Naive thymus-derived CD8-positive, alpha-beta T cell (primary cell): ENCODE results near the gene XYLT1. TPM values are rescaled to one million over a fixed set of nuclear protein-coding genes. Genes with fewer than 3 reads are reported as not detected.
A peak's percentile ranks its signal among the peaks of the same experiment; 100 is the strongest.

ENCODE experiments used
- ATAC-seq, 2 donors: fragments of 150-1000 bp; cut with Tn5 transposase in 1 of 2; sonication (Bioruptor Pico), chemical (Tn5 transposase) in 1 of 2; 1 replicate in 1 of 2; 2 replicates in 1 of 2; pipeline ENCODE4 v1.10.0; 2021; ENCODE audit warnings: mild to moderate bottlenecking in 2 of 2, moderate library complexity in 2 of 2
- POLR2A ChIA-PET: fragments of 350-600 bp; sonication (Branson Sonifier 250); formaldehyde crosslinking; loops from one replicate; lab custom pipeline; 2021; ENCODE audit warnings: antibody characterized with exemption; lab: Charles Lee
- DNase-seq, 10 donors: peaks; one replicate each; pipeline versions ENCODE4 v3.0.0 to v3.0.0-alpha.2; 2020 to 2022
- H3K27ac Mint-ChIP-seq, 10 donors: one replicate each; pipeline ENCODE4 v1.8.0; 2020 to 2022; ENCODE audit warnings: mild to moderate bottlenecking in 10 of 10, mixed read lengths in 10 of 10, moderate library complexity in 4 of 10, inconsistent platforms in 1 of 10
- H3K27me3 Mint-ChIP-seq, 5 donors: one replicate each; pipeline ENCODE4 v1.8.0; 2021 to 2022; ENCODE audit warnings: mixed read lengths in 5 of 5
- H3K36me3 Mint-ChIP-seq, 3 donors: one replicate each; pipeline ENCODE4 v1.8.0; 2020 to 2022; ENCODE audit warnings: mixed read lengths in 3 of 3, mild to moderate bottlenecking in 2 of 3, inconsistent platforms in 1 of 3
- H3K4me1 Mint-ChIP-seq, 4 donors: one replicate each; pipeline ENCODE4 v1.8.0; 2021 to 2022; ENCODE audit warnings: mixed read lengths in 4 of 4
- H3K4me3 Mint-ChIP-seq, 10 donors: one replicate each; pipeline ENCODE4 v1.8.0; 2020 to 2022; ENCODE audit warnings: mild to moderate bottlenecking in 10 of 10, mixed read lengths in 10 of 10, moderate library complexity in 6 of 10, inconsistent platforms in 1 of 10
- H3K9me3 Mint-ChIP-seq, 9 donors: one replicate each; pipeline ENCODE4 v1.8.0; 2020 to 2022; ENCODE audit warnings: mixed read lengths in 9 of 9, mild to moderate bottlenecking in 3 of 9, inconsistent platforms in 1 of 9, moderate library complexity in 1 of 9
- polyA plus RNA-seq, 3 donors: library from polyadenylated mRNA; unstranded; fragments of 300-500 nt; fragmentation: Illumina TruSeq; gene quantifications; one replicate each; pipeline ENCODE4 v1.2.3, GENCODE V29; 2021
- total RNA-seq, 8 experiments: library from RNA in 2 of 8; stranded (reverse) in 2 of 8; gene quantifications; one replicate each; pipeline ENCODE4 v1.2.3 and lab custom pipeline; 2021 to 2026

XYLT1 gene
- total and polyA plus RNA-seq, 5 experiments from 2014 or later, result 0.44 to 50.7 (median 1.4) TPM

DNA sequence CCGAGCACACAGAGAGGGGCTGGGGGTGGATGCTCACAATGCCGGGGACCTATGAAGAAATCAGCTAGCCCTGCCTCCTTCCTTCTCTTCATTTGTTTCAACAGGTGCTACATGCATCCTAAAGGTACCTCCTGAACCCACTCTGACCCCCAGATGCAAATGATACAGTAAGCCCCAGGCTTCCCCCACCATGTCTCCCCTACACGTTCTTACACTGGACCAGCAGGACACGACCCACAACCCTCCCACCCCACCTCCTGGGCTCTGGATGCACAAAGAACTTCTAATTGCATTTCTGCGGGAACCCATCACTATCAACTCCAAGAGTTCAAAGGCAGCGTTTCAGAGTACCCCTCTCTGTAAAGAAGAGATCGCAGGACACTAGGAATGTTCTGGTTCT lies 2.1 kb downstream of the XYLT1 start:
- POLR2A ChIA-PET, result interaction anchor here (0.9 to 5.3 kb wide), 6 partner anchors 19 to 263 kb away, joined by 3 to 40 read pairs (median 3); no protein-coding TSS in a partner anchor
- H3K27ac Mint-ChIP-seq, result peak overlapping the region in 7 of 10 donors; percentile 57 to 98 (median 95)
- ATAC-seq (no peak), DNase-seq (no peak)
- peak overlapping the region; percentile 84 to 99 (median 95) for H3K4me3 Mint-ChIP-seq
- no peaks in the 10 kb centered on the region for H3K27me3 Mint-ChIP-seq
- H3K4me1 Mint-ChIP-seq, result peaks cover 38 to 66% (median 47%) of the 10 kb centered on the region in 4 donors
- no peaks in the 10 kb centered on the region for H3K9me3 Mint-ChIP-seq
- peaks cover 0 to 23% (median 5%) of the 10 kb centered on the region in 3 donors for H3K36me3 Mint-ChIP-seq

- ATAC-seq, result no peak
- POLR2A ChIA-PET, result interaction anchor here (0.9 to 5.3 kb wide), 6 partner anchors 18 to 263 kb away, joined by 3 to 40 read pairs (median 3); no protein-coding TSS in a partner anchor
These were observed 2.7 kb downstream of the XYLT1 start for GRCh38 chr16:17467923-17468540.

DNA sequence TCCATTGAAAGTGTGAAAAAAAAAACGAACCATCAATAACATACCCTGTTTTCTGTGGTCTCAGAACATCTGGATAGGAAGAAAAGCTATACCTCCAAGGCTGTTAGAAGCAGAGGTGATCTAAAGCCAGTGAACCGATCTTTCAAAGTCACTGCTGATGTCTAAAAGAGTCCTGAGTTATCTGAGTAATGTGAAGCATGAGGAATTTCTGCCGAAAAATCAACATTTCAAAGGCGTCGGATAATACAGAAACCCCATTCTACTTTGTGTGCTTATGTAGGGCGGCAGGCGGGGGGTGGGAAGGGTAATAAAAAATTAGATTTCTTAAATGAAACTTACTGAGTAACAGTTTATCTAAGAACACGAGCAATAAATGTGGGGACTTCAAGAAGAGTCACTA lies 3.9 kb downstream of the XYLT1 start:
- H3K27ac Mint-ChIP-seq, result peak overlapping the region in 1 of 10 donors; percentile 41
- H3K36me3 Mint-ChIP-seq, result peaks cover 0 to 25% (median 5%) of the 10 kb centered on the region in 3 donors
- POLR2A ChIA-PET, result interaction anchor here (5.3 kb wide), 1 partner anchor 98 kb away, joined by 40 read pairs; no protein-coding TSS in a partner anchor

More at GRCh38 chr16:17467923-17468540, 2.7 kb downstream of the XYLT1 start:
- Mint-ChIP-seq H3K27me3 (no peaks in the 10 kb centered on the region), H3K4me1 (peaks cover 38 to 68% (median 51%) of the 10 kb centered on the region in 4 donors), H3K36me3 (peaks cover 0 to 23% (median 5%) of the 10 kb centered on the region in 3 donors), H3K9me3 (no peaks in the 10 kb centered on the region), H3K27ac (peak overlapping the region in 8 of 10 donors; percentile 32 to 90 (median 62)), H3K4me3 (peak overlapping the region; percentile 76 to 99 (median 92))
- DNase-seq, result peak in 5 of 10 donors; percentile 27 to 40 (median 35)

DNA sequence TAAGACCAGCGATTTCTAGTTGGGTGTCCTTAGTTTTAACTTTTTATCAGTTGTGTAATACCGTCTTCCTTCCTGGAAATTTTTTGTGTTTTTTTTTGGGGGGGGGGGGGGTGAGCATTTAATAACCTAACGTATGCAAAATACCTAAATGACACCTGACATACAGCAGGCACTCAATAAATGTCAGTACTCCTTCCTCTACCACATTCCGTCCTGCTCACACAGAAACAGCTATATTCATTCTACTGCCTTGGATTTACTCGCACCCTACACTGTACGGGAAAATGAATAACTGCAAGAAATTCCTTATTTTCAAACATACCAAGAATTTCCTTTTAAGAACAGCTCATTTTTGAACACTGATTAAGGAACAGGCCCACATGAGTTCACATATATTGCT lies 5.3 kb downstream of the XYLT1 start:
- DNase-seq (no peak), ATAC-seq (no peak)
- Mint-ChIP-seq H3K9me3 (no peaks in the 10 kb centered on the region), H3K27me3 (no peaks in the 10 kb centered on the region), H3K4me3 (no peak overlapping the region), H3K4me1 (peaks cover 49 to 83% (median 73%) of the 10 kb centered on the region in 4 donors), H3K27ac (peak overlapping the region in 1 of 10 donors; percentile 41), H3K36me3 (peaks cover 0 to 31% (median 8%) of the 10 kb centered on the region in 3 donors)
- POLR2A ChIA-PET, result interaction anchor here (0.8 kb wide), 1 partner anchor 94 kb away, joined by 6 read pairs; no protein-coding TSS in a partner anchor

More for the DNA sequence above, 3.9 kb downstream of the XYLT1 start:
- no peak for ATAC-seq
- H3K27me3 Mint-ChIP-seq, result no peaks in the 10 kb centered on the region
- no peak for DNase-seq
- H3K4me1 Mint-ChIP-seq, result peaks cover 41 to 75% (median 62%) of the 10 kb centered on the region in 4 donors
- no peaks in the 10 kb centered on the region for H3K9me3 Mint-ChIP-seq
- H3K4me3 Mint-ChIP-seq, result peak overlapping the region in 7 of 10 donors; percentile 6 to 97 (median 84)

GRCh38 chr16:17463335-17463734 lies 7.4 kb downstream of the XYLT1 start:
- H3K27me3 Mint-ChIP-seq, result no peaks in the 10 kb centered on the region

DNA sequence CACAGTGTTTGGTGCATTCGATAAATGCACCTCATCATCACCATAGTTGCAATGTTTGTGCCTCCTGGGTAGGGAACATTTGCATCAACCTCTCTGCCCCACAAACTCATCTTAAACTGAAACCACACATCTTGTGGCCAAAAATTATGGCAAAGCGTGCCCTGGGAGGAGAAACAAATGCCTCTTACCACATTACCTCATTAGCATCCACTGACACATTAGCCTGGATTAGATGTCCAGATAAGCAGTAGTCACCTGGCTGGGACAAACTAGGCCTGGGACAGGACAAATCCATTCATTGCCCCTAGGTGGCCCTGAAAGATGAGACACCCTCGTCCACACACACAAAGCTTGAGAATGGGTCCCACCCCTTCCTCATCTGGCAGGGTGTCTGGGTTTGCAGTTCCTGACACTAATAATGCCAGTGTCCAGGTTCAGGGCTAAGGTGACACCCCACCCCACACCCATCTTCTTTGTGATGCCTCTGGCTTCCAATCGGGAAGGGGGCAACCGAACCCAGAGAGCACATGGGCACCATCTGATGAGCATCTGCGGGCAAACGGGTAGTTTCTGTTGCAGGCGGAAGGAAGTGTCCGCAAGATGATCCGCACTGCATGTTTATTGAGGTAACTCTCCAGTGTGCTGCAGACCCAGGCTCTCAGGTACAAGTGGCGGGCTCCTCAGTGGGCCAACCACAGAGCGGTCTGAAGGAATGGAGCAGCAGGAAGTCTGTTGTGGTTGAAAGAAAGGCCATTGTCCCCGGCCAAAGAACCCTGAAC lies 8.6 kb downstream of the XYLT1 start:
- ATAC-seq (peak; percentile 24 to 29), DNase-seq (no peak)
- Mint-ChIP-seq H3K9me3 (no peaks in the 10 kb centered on the region), H3K27ac (peak overlapping the region in 3 of 10 donors; percentile 39 to 70 (median 41)), H3K4me3 (peak overlapping the region in 2 of 10 donors; percentile 12 to 37), H3K36me3 (peaks cover 0 to 38% (median 10%) of the 10 kb centered on the region in 3 donors), H3K27me3 (no peaks in the 10 kb centered on the region), H3K4me1 (peaks cover 28 to 72% (median 55%) of the 10 kb centered on the region in 4 donors)
- POLR2A ChIA-PET, result interaction anchor here (0.6 to 1.4 kb wide), 2 partner anchors 20 to 239 kb away, joined by 3 to 4 read pairs; no protein-coding TSS in a partner anchor

More at GRCh38 chr16:17463335-17463734, 7.4 kb downstream of the XYLT1 start:
- Mint-ChIP-seq H3K36me3 (peaks cover 0 to 34% (median 10%) of the 10 kb centered on the region in 3 donors), H3K4me3 (peak overlapping the region in 2 of 10 donors; percentile 34 to 36), H3K9me3 (no peaks in the 10 kb centered on the region), H3K4me1 (peaks cover 36 to 79% (median 61%) of the 10 kb centered on the region in 4 donors), H3K27ac (peak overlapping the region in 2 of 10 donors; percentile 11 to 17)
- POLR2A ChIA-PET, result interaction anchor here (1.4 kb wide), 1 partner anchor 21 kb away, joined by 3 read pairs; no protein-coding TSS in a partner anchor
- DNase-seq, result no peak
- peak in 1 of 2 donors; percentile 33 for ATAC-seq

DNA sequence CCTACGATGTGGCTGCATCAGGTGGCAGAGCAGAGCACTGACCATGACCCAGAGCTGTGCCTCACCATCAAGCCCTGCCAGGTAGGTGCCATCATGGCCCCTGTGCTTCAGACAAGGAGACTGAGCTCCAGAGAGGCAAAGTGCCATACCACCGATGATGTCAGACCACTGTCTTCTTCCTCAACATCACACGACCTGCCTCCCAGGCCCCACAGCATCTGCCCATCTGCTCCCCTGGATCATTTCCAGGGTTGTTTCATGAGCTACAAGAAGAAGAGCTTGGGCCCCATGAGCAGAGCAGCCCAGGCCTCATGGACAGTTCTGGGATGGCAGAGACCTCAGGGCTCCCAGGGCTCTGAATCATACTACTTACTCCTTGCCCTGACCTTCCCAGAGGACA lies 9.9 kb downstream of the XYLT1 start:
- DNase-seq (no peak), ATAC-seq (no peak)
- Mint-ChIP-seq H3K4me1 (peaks cover 19 to 61% (median 44%) of the 10 kb centered on the region in 4 donors), H3K36me3 (peaks cover 0 to 28% (median 5%) of the 10 kb centered on the region in 3 donors), H3K27me3 (no peaks in the 10 kb centered on the region), H3K4me3 (no peak overlapping the region), H3K9me3 (no peaks in the 10 kb centered on the region), H3K27ac (peak overlapping the region in 3 of 10 donors; percentile 4 to 67 (median 26))
- POLR2A ChIA-PET, result interaction anchor here (0.6 kb wide), 1 partner anchor 59 kb away, joined by 3 read pairs; no protein-coding TSS in a partner anchor

- H3K36me3 Mint-ChIP-seq, result peaks cover 0 to 24% (median 8%) of the 10 kb centered on the region in 3 donors
These were observed 10.7 kb downstream of the XYLT1 start for GRCh38 chr16:17459903-17460521.

DNA sequence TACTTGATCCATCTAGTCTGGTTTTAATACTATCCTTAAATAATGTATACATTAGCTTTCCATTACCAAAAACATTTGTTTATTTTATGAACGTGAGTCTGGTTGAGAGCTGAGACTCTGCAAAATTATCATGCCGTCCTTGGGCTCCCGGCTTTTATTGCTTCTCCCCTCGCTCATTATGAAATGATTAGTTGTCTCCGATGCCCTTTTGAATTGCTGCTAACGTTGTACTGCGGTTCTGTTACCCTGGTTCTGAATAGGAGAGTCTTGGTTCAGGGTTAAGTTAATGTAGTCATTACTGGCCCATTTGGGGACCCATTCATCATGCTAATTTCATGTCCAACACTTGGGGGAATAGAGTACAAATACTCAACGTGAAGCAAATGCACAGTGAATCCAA lies 12.8 kb downstream of the XYLT1 start:
- H3K9me3 Mint-ChIP-seq, result no peaks in the 10 kb centered on the region
- ATAC-seq (no peak), DNase-seq (no peak)
- H3K4me1 Mint-ChIP-seq, result peaks cover 22 to 54% (median 35%) of the 10 kb centered on the region in 4 donors
- H3K4me3 Mint-ChIP-seq, result no peak overlapping the region
- no peaks in the 10 kb centered on the region for H3K27me3 Mint-ChIP-seq
- POLR2A ChIA-PET, result interaction anchor here (1.1 kb wide), 1 partner anchor 18 kb away, joined by 3 read pairs; no protein-coding TSS in a partner anchor
- H3K27ac Mint-ChIP-seq, result peak overlapping the region in 1 of 10 donors; percentile 7
- H3K36me3 Mint-ChIP-seq, result peaks cover 0 to 22% (median 8%) of the 10 kb centered on the region in 3 donors

More at GRCh38 chr16:17459903-17460521, 10.7 kb downstream of the XYLT1 start:
- Mint-ChIP-seq H3K4me1 (peaks cover 16 to 58% (median 40%) of the 10 kb centered on the region in 4 donors), H3K27ac (peak overlapping the region in 1 of 10 donors; percentile 26), H3K27me3 (no peaks in the 10 kb centered on the region), H3K4me3 (peak overlapping the region in 1 of 10 donors; percentile 12), H3K9me3 (no peaks in the 10 kb centered on the region)
- DNase-seq, result no peak
- POLR2A ChIA-PET, result interaction anchor here (0.6 kb wide), 1 partner anchor 58 kb away, joined by 3 read pairs; no protein-coding TSS in a partner anchor
- no peak for ATAC-seq

DNA sequence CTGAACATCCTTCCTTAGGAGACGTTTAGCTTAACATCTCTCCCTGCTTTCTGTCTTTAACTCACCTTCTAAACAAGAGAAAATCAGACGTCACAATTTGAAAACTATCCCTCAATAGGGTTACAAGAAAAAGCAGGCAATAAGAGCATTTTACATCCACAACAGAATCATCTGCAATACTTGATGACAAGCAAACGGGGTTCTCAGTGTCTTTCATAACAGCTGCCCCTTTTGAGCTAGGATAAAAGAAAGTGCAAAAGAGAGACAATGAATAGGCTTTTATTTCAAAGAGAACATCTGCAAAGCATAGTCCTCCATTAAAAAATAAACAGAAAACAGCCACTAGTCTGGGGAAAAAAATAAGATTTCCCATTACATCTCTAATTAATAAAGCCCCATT lies 13.2 kb downstream of the XYLT1 start:
- Mint-ChIP-seq H3K27ac (peak overlapping the region in 1 of 10 donors; percentile 3), H3K4me3 (no peak overlapping the region), H3K4me1 (peaks cover 22 to 54% (median 31%) of the 10 kb centered on the region in 4 donors), H3K36me3 (peaks cover 0 to 22% (median 8%) of the 10 kb centered on the region in 3 donors), H3K9me3 (no peaks in the 10 kb centered on the region), H3K27me3 (no peaks in the 10 kb centered on the region)
- DNase-seq (no peak), ATAC-seq (no peak)
- POLR2A ChIA-PET, result interaction anchor here (1.1 kb wide), 1 partner anchor 18 kb away, joined by 3 read pairs; no protein-coding TSS in a partner anchor

GRCh38 chr16:17454162-17454730 lies 16.5 kb downstream of the XYLT1 start:
- ATAC-seq (no peak), DNase-seq (no peak)
- H3K4me3 Mint-ChIP-seq, result no peak overlapping the region
- no peaks in the 10 kb centered on the region for H3K9me3 Mint-ChIP-seq
- peaks cover 0 to 14% (median 3%) of the 10 kb centered on the region in 3 donors for H3K36me3 Mint-ChIP-seq
- H3K4me1 Mint-ChIP-seq, result peaks cover 22 to 51% (median 35%) of the 10 kb centered on the region in 4 donors
- H3K27me3 Mint-ChIP-seq, result no peaks in the 10 kb centered on the region
- POLR2A ChIA-PET, result interaction anchor here (1.3 kb wide), 1 partner anchor 87 kb away, joined by 3 read pairs; no protein-coding TSS in a partner anchor
- H3K27ac Mint-ChIP-seq, result no peak overlapping the region
